Neutrophil (primary cell): Measurements from ENCODE around the gene LRRC74B.

Source experiments
- H3K27ac ChIP-seq: fragments of 200-600 bp; sonication (generic); 2 replicates; pipeline ENCODE4 v1.5.1; 2016; ENCODE audit warnings: mild to moderate bottlenecking, moderate library complexity
- H3K27me3 ChIP-seq: fragments of 200-600 bp; sonication (generic); 2 replicates; pipeline ENCODE4 v1.6.0; 2016; ENCODE audit warnings: mild to moderate bottlenecking
- H3K36me3 ChIP-seq: fragments of 200-600 bp; sonication (generic); 2 replicates; pipeline ENCODE4 v1.5.1; 2017
- H3K4me1 ChIP-seq, 2 experiments: fragments of 200-600 bp in 1 of 2; sonication (generic) in 1 of 2; 1 replicate in 1 of 2; 2 replicates in 1 of 2; pipeline versions ENCODE4 v1.5.1 to v1.6.1; 2013 to 2016; ENCODE audit warnings: low read depth in 1 of 2, low read length in 1 of 2, mild to moderate bottlenecking in 1 of 2, moderate library complexity in 1 of 2; ENCODE audit not compliant: control insufficient read depth in 1 of 2, insufficient read depth in 1 of 2
- H3K4me3 ChIP-seq, 2 experiments: fragments of 200-600 bp in 1 of 2; sonication (generic) in 1 of 2; 1 replicate in 1 of 2; 2 replicates in 1 of 2; pipeline ENCODE4 v1.5.1; 2013 to 2016; ENCODE audit warnings: low read depth in 1 of 2, low read length in 1 of 2, mild to moderate bottlenecking in 1 of 2, moderate library complexity in 1 of 2
- H3K9me3 ChIP-seq: fragments of 200-600 bp; sonication (generic); 2 replicates; pipeline ENCODE4 v1.5.1; 2016
- CTCF ChIP-seq: fragments of 200-600 bp; sonication (generic); IDR thresholded peaks from 2 replicates; pipeline ENCODE4 v1.5.1; 2016; ENCODE audit warnings: antibody characterized with exemption

The LRRC74B gene

GRCh38 chr22:21051145-21051830, 5.5 kb downstream of the LRRC74B start:
- Histone ChIP-seq H3K36me3 (no peaks in the 10 kb centered on the region), H3K27me3 (peaks cover 42% of the 10 kb centered on the region), H3K27ac (no peak overlapping the region), H3K4me3 (no peak overlapping the region), H3K4me1 (no peaks in the 10 kb centered on the region), H3K9me3 (no peaks in the 10 kb centered on the region)
- no peak for TF ChIP-seq CTCF

- TF ChIP-seq CTCF: no peak
- Histone ChIP-seq H3K27me3 (peaks cover 42% of the 10 kb centered on the region), H3K9me3 (no peaks in the 10 kb centered on the region), H3K36me3 (no peaks in the 10 kb centered on the region), H3K27ac (no peak overlapping the region), H3K4me1 (no peaks in the 10 kb centered on the region), H3K4me3 (no peak overlapping the region)
Measured at GRCh38 chr22:21051831-21052400, 6.2 kb downstream of the LRRC74B start.

- no peak overlapping the region for H3K4me3 ChIP-seq
- H3K4me1 ChIP-seq: no peaks in the 10 kb centered on the region
- no peak overlapping the region for H3K27ac ChIP-seq
- TF ChIP-seq CTCF: no peak
- no peaks in the 10 kb centered on the region for H3K36me3 ChIP-seq
- no peaks in the 10 kb centered on the region for H3K9me3 ChIP-seq
- peaks cover 36% of the 10 kb centered on the region for H3K27me3 ChIP-seq
Measured at GRCh38 chr22:21052715-21053459, 7.1 kb downstream of the LRRC74B start.

- Histone ChIP-seq H3K4me1 (no peaks in the 10 kb centered on the region), H3K27me3 (peaks cover 35% of the 10 kb centered on the region), H3K36me3 (no peaks in the 10 kb centered on the region), H3K9me3 (no peaks in the 10 kb centered on the region), H3K4me3 (no peak overlapping the region), H3K27ac (no peak overlapping the region)
- no peak for TF ChIP-seq CTCF
Measured at GRCh38 chr22:21054046-21054713, 8.4 kb downstream of the LRRC74B start.

GRCh38 chr22:21054714-21055563, 9.2 kb downstream of the LRRC74B start:
- Histone ChIP-seq H3K4me3 (no peak overlapping the region), H3K9me3 (no peaks in the 10 kb centered on the region), H3K27me3 (peaks cover 35% of the 10 kb centered on the region), H3K4me1 (no peaks in the 10 kb centered on the region), H3K27ac (no peak overlapping the region), H3K36me3 (no peaks in the 10 kb centered on the region)
- TF ChIP-seq CTCF: no peak
